Gastroesophageal sphincter (tissue), 4 donors: ENCODE measurements around the gene RAB6D. TPM values are rescaled to one million over a fixed set of nuclear protein-coding genes. Genes with fewer than 3 reads are reported as not detected.
A peak's percentile ranks its signal among the peaks of the same experiment; 100 is the strongest.
"Not testable (repeated sequence)": the region's sequence is repeated elsewhere in the genome, so short reads cannot be mapped to it uniquely, and the experiment has no call there.

ENCODE experiments used
- ATAC-seq: fragments of 150-250 bp; one replicate; pipeline ENCODE4 v1.9.1; 2016; ENCODE audit warnings: mild to moderate bottlenecking, moderate library complexity
- H3K27ac ChIP-seq, 4 donors: fragments of 200-600 bp; sonication (generic) in 3 of 4; 1 replicate in 3 of 4; 2 replicates in 1 of 4; pipeline ENCODE4 v1.5.1; 2016 to 2019
- H3K27me3 ChIP-seq: fragments of 200-600 bp; sonication (generic); one replicate; pipeline ENCODE4 v1.5.1; 2019
- H3K36me3 ChIP-seq, 2 donors: fragments of 200-600 bp; sonication (generic); one replicate each; pipeline ENCODE4 v1.5.1; 2019; ENCODE audit warnings: control low read depth in 1 of 2
- H3K4me1 ChIP-seq, 3 donors: fragments of 200-600 bp; sonication (generic); 1 replicate in 2 of 3; 2 replicates in 1 of 3; pipeline ENCODE4 v1.5.1; 2016 to 2019; ENCODE audit warnings: control low read depth in 2 of 3
- H3K4me3 ChIP-seq, 2 donors: fragments of 200-600 bp; sonication (generic); one replicate each; pipeline ENCODE4 v1.5.1; 2019; ENCODE audit warnings: mild to moderate bottlenecking in 1 of 2, moderate library complexity in 1 of 2
- H3K9me3 ChIP-seq, 3 donors: fragments of 200-600 bp; sonication (generic); one replicate each; pipeline ENCODE4 v1.5.1; 2017 to 2019; ENCODE audit warnings: control low read depth in 2 of 3
- CTCF ChIP-seq, 4 experiments: fragments of 200-600 bp in 2 of 4; fragments of 450-650 bp in 2 of 4; sonication (generic) in 1 of 4; IDR thresholded peaks; one replicate each; pipeline ENCODE4 v1.5.1; 2017 to 2019; ENCODE audit warnings: antibody characterized with exemption in 4 of 4, mild to moderate bottlenecking in 2 of 4, moderate library complexity in 2 of 4
- EP300 ChIP-seq: sonication (generic); formaldehyde crosslinking; IDR thresholded peaks from one replicate; pipeline ENCODE4 v1.6.1; 2017; ENCODE audit warnings: antibody characterized with exemption, mild to moderate bottlenecking
- POLR2A ChIP-seq, 2 donors: fragments of 450-650 bp; IDR thresholded peaks; one replicate each; pipeline ENCODE4 v1.6.1; 2017; ENCODE audit warnings: antibody characterized with exemption in 2 of 2, mild to moderate bottlenecking in 2 of 2, moderate library complexity in 1 of 2
- POLR2AphosphoS5 ChIP-seq: sonication (generic); formaldehyde crosslinking; IDR thresholded peaks from one replicate; pipeline ENCODE4 v1.6.1; 2017; ENCODE audit warnings: antibody characterized with exemption
- WGBS, 2 donors: methylation state at CpG; one replicate each; pipeline ENCODE4 v1.1.5; 2018; ENCODE audit warnings: low coverage in 1 of 2; 5-methylcytosine and 5-hydroxymethylcytosine counted together
- total RNA-seq, 4 donors: library from RNA; depleted of rRNA; stranded (reverse); fragments of >200 nt; gene quantifications; one replicate each; pipeline ENCODE4 v1.1.0, GENCODE V29; 2016

The RAB6D gene
- total RNA-seq, 4 donors from 2014 or later = not detected

GRCh38 chr2:131404753-131405152 lies 40.8 kb upstream of the RAB6D start:
- H3K4me3 ChIP-seq = no peak overlapping the region
- H3K4me1 ChIP-seq = no peaks in the 10 kb centered on the region
- TF ChIP-seq POLR2A (IDR thresholded peaks at IDR 0.05) (no peak), CTCF (IDR thresholded peaks at IDR 0.05) (no peak), POLR2AphosphoS5 (no peak), EP300 (no peak)
- no peaks in the 10 kb centered on the region for H3K36me3 ChIP-seq
- WGBS, 2 donors = 70 to 72% methylated on average over 7 to 8 of the region's 12 CpGs
- no peaks in the 10 kb centered on the region for H3K9me3 ChIP-seq
- H3K27me3 ChIP-seq = peaks cover 28% of the 10 kb centered on the region
- no peak for ATAC-seq
- no peak overlapping the region for H3K27ac ChIP-seq

- no peaks in the 10 kb centered on the region for H3K4me1 ChIP-seq
- TF ChIP-seq CTCF (IDR thresholded peaks at IDR 0.05) = no peak
- no peak for TF ChIP-seq EP300
- TF ChIP-seq POLR2AphosphoS5 = no peak
- TF ChIP-seq POLR2A (IDR thresholded peaks at IDR 0.05) = no peak
- H3K9me3 ChIP-seq = no peaks in the 10 kb centered on the region
- peaks cover 17% of the 10 kb centered on the region for H3K27me3 ChIP-seq
- 69 to 88% methylated on average over 5 to 6 of the region's 6 CpGs for WGBS, 2 donors
- H3K36me3 ChIP-seq = no peaks in the 10 kb centered on the region
- no peak overlapping the region for H3K4me3 ChIP-seq
- no peak overlapping the region for H3K27ac ChIP-seq
- no peak for ATAC-seq
Observed at GRCh38 chr2:131402320-131403039, 38.5 kb upstream of the RAB6D start.

GRCh38 chr2:131400849-131401248 lies 36.9 kb upstream of the RAB6D start:
- Histone ChIP-seq H3K36me3 (no peaks in the 10 kb centered on the region), H3K4me1 (no peaks in the 10 kb centered on the region), H3K9me3 (no peaks in the 10 kb centered on the region), H3K4me3 (no peak overlapping the region), H3K27me3 (peaks cover 15% of the 10 kb centered on the region), H3K27ac (no peak overlapping the region)
- WGBS, 2 donors = 80 to 93% methylated on average over 2 to 3 of the region's 4 CpGs
- TF ChIP-seq POLR2AphosphoS5 (no peak), EP300 (no peak), POLR2A (IDR thresholded peaks at IDR 0.05) (no peak), CTCF (IDR thresholded peaks at IDR 0.05) (no peak)
- no peak for ATAC-seq

GRCh38 chr2:131400441-131400840 lies 36.5 kb upstream of the RAB6D start:
- not testable (repeated sequence) for H3K9me3 ChIP-seq, H3K4me3 ChIP-seq, ATAC-seq, H3K36me3 ChIP-seq, H3K27ac ChIP-seq, H3K4me1 ChIP-seq
- peaks cover 19% of the 10 kb centered on the region for H3K27me3 ChIP-seq
- 79 to 93% methylated on average over 3 to 4 of the region's 4 CpGs for WGBS, 2 donors

GRCh38 chr2:131396209-131396608 lies 32.2 kb upstream of the RAB6D start:
- 71 to 86% methylated on average over 1 of the region's 1 CpG for WGBS, 2 donors
- not testable (repeated sequence) for H3K9me3 ChIP-seq, H3K4me1 ChIP-seq, H3K36me3 ChIP-seq, ATAC-seq, H3K27ac ChIP-seq, H3K4me3 ChIP-seq
- peaks cover 36% of the 10 kb centered on the region for H3K27me3 ChIP-seq

- not testable (repeated sequence) for ATAC-seq, H3K36me3 ChIP-seq, H3K27ac ChIP-seq, H3K4me1 ChIP-seq, H3K9me3 ChIP-seq
- WGBS, 2 donors = 16 to 32% methylated on average over 5 to 7 of the region's 29 CpGs
- peak overlapping the region in 1 of 2 donors; percentile 22 for H3K4me3 ChIP-seq
- peaks cover 33% of the 10 kb centered on the region for H3K27me3 ChIP-seq
Observed at GRCh38 chr2:131395024-131395645, 31.2 kb upstream of the RAB6D start.
